ENCODE measurements around the gene RNF182. TPM values are rescaled to one million over a fixed set of nuclear protein-coding genes. Genes with fewer than 3 reads are reported as not detected.

RNF182 gene
- total RNA-seq, 1 experiment from 2014 or later: not detected

DNA sequence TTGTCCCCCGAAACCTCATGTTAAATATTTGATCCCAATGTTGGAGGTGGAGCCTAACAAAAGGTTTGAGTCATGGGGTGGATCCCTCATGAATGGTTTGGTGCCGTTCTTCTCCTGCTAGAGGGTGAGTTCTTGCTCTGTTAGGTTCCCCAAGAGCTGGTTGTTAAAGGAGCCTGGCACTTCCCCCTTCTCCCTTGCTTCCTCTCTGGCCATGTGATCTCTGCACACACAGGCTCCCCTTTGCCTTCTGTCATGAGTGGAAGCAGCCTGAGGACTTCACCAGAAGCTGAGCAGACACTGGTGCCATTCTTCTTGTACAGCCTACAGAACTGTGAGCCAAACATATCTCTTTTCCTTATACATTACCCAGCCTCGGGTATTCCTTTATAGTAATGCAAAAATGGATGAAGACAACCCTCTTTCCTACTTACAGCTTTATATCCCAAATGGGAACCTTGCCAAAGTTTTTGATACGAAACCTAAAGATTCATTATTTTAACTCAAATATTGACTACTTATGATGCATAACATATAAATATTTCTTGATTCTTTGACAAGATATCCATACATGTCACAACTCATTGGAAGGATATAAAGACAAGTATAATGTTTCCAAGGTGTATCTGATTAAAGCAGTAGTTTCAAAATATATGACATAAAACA lies 61.0 kb downstream of the RNF182 start:
- Mint-ChIP-seq H3K9me3 (ENCODE audit: unreplicated experiment) (no peaks in the 10 kb centered on the region), H3K36me3 (ENCODE audit: insufficient read depth, unreplicated experiment) (no peaks in the 10 kb centered on the region), H3K4me1 (ENCODE audit: insufficient read depth, unreplicated experiment) (no peaks in the 10 kb centered on the region), H3K27me3 (ENCODE audit: insufficient read depth, unreplicated experiment) (peaks cover 70% of the 10 kb centered on the region), H3K4me3 (ENCODE audit: unreplicated experiment) (no peak overlapping the region), H3K27ac (ENCODE audit: low read depth, unreplicated experiment) (no peak overlapping the region)
- ChIA-PET POLR2A (interaction anchor here (0.6 kb wide), 1 partner anchor 14 kb away, joined by 3 read pairs; no protein-coding TSS in a partner anchor), CTCF (interaction anchor here (0.6 to 1.3 kb wide), 2 partner anchors 11 to 45 kb away, joined by 4 to 5 read pairs; no protein-coding TSS in a partner anchor)
- no TSS peak for BruUV-seq (replicated peaks)
- intact Hi-C loops (cut with micrococcal nuclease): no loop called here
- DNase-seq (ENCODE audit: unreplicated experiment): no peak
- TF ChIP-seq, protein P1, sequence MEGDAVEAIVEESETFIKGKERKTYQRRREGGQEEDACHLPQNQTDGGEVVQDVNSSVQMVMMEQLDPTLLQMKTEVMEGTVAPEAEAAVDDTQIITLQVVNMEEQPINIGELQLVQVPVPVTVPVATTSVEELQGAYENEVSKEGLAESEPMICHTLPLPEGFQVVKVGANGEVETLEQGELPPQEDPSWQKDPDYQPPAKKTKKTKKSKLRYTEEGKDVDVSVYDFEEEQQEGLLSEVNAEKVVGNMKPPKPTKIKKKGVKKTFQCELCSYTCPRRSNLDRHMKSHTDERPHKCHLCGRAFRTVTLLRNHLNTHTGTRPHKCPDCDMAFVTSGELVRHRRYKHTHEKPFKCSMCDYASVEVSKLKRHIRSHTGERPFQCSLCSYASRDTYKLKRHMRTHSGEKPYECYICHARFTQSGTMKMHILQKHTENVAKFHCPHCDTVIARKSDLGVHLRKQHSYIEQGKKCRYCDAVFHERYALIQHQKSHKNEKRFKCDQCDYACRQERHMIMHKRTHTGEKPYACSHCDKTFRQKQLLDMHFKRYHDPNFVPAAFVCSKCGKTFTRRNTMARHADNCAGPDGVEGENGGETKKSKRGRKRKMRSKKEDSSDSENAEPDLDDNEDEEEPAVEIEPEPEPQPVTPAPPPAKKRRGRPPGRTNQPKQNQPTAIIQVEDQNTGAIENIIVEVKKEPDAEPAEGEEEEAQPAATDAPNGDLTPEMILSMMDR (IDR thresholded peaks at IDR 0.05; ENCODE audit: unreplicated experiment): no peak

DNA sequence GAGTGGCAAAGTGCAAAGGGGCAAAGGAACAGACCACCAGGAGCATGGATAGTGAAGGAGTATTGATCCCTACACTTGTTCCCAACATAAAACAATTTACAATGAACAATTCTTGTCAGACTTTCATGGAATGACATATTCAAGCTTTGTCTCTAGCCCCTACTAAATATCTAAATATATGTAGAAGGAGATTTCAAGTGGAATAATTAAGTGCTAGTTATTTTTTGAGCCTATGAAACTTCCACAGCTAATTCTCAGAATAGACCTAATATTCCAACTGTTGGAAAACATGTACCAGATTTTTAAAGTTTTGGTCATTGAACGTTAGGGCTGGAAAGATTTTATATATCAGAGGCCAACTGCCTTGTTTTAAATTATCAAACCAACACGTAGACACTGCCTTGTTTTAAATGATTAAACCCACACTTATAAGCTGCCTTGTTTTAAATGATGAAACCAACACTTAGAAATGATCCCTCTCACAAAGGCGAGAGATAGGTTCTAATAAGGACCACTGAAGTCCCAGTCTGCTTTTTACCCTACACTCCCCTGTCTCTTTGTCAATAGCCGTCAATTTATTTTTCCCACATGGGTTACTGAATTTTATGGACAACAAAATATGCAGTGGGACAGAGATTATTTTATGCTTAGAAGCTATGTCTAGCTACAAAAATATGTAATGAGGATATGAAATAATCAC lies 62.1 kb downstream of the RNF182 start:
- ChIA-PET CTCF (interaction anchor here (1.0 kb wide), 1 partner anchor 10 kb away, joined by 3 read pairs; no protein-coding TSS in a partner anchor), POLR2A (interaction anchor here (1.4 kb wide), 1 partner anchor 19 kb away, joined by 4 read pairs; no protein-coding TSS in a partner anchor)
- BruUV-seq (replicated peaks): no TSS peak
- Mint-ChIP-seq H3K4me3 (ENCODE audit: unreplicated experiment) (no peak overlapping the region), H3K36me3 (ENCODE audit: insufficient read depth, unreplicated experiment) (no peaks in the 10 kb centered on the region), H3K27ac (ENCODE audit: low read depth, unreplicated experiment) (no peak overlapping the region), H3K9me3 (ENCODE audit: unreplicated experiment) (no peaks in the 10 kb centered on the region), H3K27me3 (ENCODE audit: insufficient read depth, unreplicated experiment) (peaks cover 64% of the 10 kb centered on the region), H3K4me1 (ENCODE audit: insufficient read depth, unreplicated experiment) (no peaks in the 10 kb centered on the region)
- DNase-seq (ENCODE audit: unreplicated experiment): no peak
- intact Hi-C loops (cut with micrococcal nuclease): no loop called here
- TF ChIP-seq, protein P1 (IDR thresholded peaks at IDR 0.05; ENCODE audit: unreplicated experiment): no peak

DNA sequence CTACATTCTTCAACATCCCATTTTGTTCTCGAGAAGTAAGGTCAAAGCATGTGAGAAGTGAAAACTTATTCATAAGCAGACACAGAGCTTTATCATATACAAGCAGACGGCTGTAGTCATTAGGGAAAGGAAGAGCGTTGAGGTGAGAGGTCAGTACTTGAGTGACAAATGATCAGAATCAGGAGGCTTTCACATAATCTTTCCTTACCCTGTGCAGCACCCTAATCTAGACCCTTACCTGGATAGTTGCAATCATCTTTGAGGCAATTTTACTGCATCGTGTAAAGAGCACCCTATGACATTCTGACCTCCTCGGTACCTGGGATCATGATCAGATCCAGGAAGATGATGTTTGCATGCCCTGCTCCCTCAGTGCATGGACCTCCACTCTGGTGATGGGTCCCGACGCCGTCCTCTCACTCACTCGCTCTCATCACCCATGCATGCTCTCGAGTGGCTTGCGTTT lies 62.7 kb downstream of the RNF182 start:
- POLR2A ChIA-PET: interaction anchor here (0.6 to 1.4 kb wide), 2 partner anchors 12 to 20 kb away, joined by 4 to 6 read pairs; no protein-coding TSS in a partner anchor
- no peaks in the 10 kb centered on the region for H3K36me3 Mint-ChIP-seq (ENCODE audit: insufficient read depth, unreplicated experiment)

More for the DNA sequence above, 62.7 kb downstream of the RNF182 start:
- no peaks in the 10 kb centered on the region for H3K4me1 Mint-ChIP-seq (ENCODE audit: insufficient read depth, unreplicated experiment)
- no TSS peak for BruUV-seq (replicated peaks)
- H3K9me3 Mint-ChIP-seq (ENCODE audit: unreplicated experiment): no peaks in the 10 kb centered on the region
- intact Hi-C loops (cut with micrococcal nuclease): no loop called here
- CTCF ChIA-PET: interaction anchor here (1.0 to 1.2 kb wide), 3 partner anchors 10 to 77 kb away, joined by 3 read pairs; no protein-coding TSS in a partner anchor
- no peak overlapping the region for H3K4me3 Mint-ChIP-seq (ENCODE audit: unreplicated experiment)
- no peak for DNase-seq (ENCODE audit: unreplicated experiment)
- peaks cover 58% of the 10 kb centered on the region for H3K27me3 Mint-ChIP-seq (ENCODE audit: insufficient read depth, unreplicated experiment)
- H3K27ac Mint-ChIP-seq (ENCODE audit: low read depth, unreplicated experiment): no peak overlapping the region
- TF ChIP-seq, protein P1 (IDR thresholded peaks at IDR 0.05; ENCODE audit: unreplicated experiment): no peak
